Immature natural killer cell (primary cell): Measurements from ENCODE around the gene DST. TPM values are rescaled to one million over a fixed set of nuclear protein-coding genes. Genes with fewer than 3 reads are reported as not detected.

ENCODE experiments used
- DNase-seq, 3 donors: peaks; one replicate each; pipeline ENCODE4 v3.0.0; 2022; ENCODE audit warnings: mixed read lengths in 1 of 3
- H3K27ac Mint-ChIP-seq, 6 donors: one replicate each; pipeline ENCODE4 v1.8.0; 2020; ENCODE audit warnings: mixed read lengths in 6 of 6, mild to moderate bottlenecking in 5 of 6, inconsistent platforms in 4 of 6, moderate library complexity in 3 of 6
- H3K27me3 Mint-ChIP-seq, 3 donors: one replicate each; pipeline ENCODE4 v1.8.0; 2020 to 2021; ENCODE audit warnings: low read depth in 3 of 3, mild to moderate bottlenecking in 3 of 3, mixed read lengths in 3 of 3, moderate library complexity in 3 of 3, inconsistent platforms in 1 of 3
- H3K36me3 Mint-ChIP-seq, 3 donors: one replicate each; pipeline ENCODE4 v1.8.0; 2020; ENCODE audit warnings: mixed read lengths in 3 of 3, inconsistent platforms in 2 of 3, mild to moderate bottlenecking in 2 of 3
- H3K4me1 Mint-ChIP-seq, 2 donors: one replicate each; pipeline ENCODE4 v1.8.0; 2020; ENCODE audit warnings: inconsistent platforms in 2 of 2, mild to moderate bottlenecking in 2 of 2, mixed read lengths in 2 of 2, moderate library complexity in 1 of 2
- H3K4me3 Mint-ChIP-seq, 5 donors: one replicate each; pipeline ENCODE4 v1.8.0; 2020; ENCODE audit warnings: mild to moderate bottlenecking in 5 of 5, mixed read lengths in 5 of 5, inconsistent platforms in 3 of 5, moderate library complexity in 3 of 5
- H3K9me3 Mint-ChIP-seq, 6 donors: one replicate each; pipeline ENCODE4 v1.8.0; 2020; ENCODE audit warnings: mild to moderate bottlenecking in 6 of 6, mixed read lengths in 6 of 6, inconsistent platforms in 4 of 6, moderate library complexity in 3 of 6
- polyA plus RNA-seq, 3 donors: library from polyadenylated mRNA; unstranded; fragments of 300-500 nt; fragmentation: Illumina TruSeq; gene quantifications; one replicate each; pipeline ENCODE4 v1.2.3, GENCODE V29; 2021

The DST gene
- polyA plus RNA-seq, 3 donors from 2014 or later, result 0.13 to 4.6 (median 0.99) TPM

GRCh38 chr6:56463443-56463842 is 179.2 kb downstream of the DST start:
- H3K27ac Mint-ChIP-seq, result no peak overlapping the region
- H3K27me3 Mint-ChIP-seq, result peaks cover 0 to 3% (median 0%) of the 10 kb centered on the region in 3 donors
- H3K4me3 Mint-ChIP-seq, result no peak overlapping the region
- H3K36me3 Mint-ChIP-seq, result peaks cover 0 to 13% (median 3%) of the 10 kb centered on the region in 3 donors
- DNase-seq, result no peak
- H3K4me1 Mint-ChIP-seq, result peaks cover 4 to 6% of the 10 kb centered on the region in 2 donors
- H3K9me3 Mint-ChIP-seq, result no peaks in the 10 kb centered on the region

GRCh38 chr6:56459030-56459805 is 183.5 kb downstream of the DST start:
- Mint-ChIP-seq H3K27me3 (peaks cover 0 to 3% (median 0%) of the 10 kb centered on the region in 3 donors), H3K9me3 (peaks cover 0 to 2% (median 0%) of the 10 kb centered on the region in 6 donors), H3K27ac (no peak overlapping the region), H3K36me3 (peaks cover 0 to 10% (median 0%) of the 10 kb centered on the region in 3 donors), H3K4me3 (no peak overlapping the region), H3K4me1 (peaks cover 4 to 6% of the 10 kb centered on the region in 2 donors)
- DNase-seq, result no peak

GRCh38 chr6:56458324-56458884 is 184.3 kb downstream of the DST start:
- Mint-ChIP-seq H3K9me3 (peaks cover 0 to 2% (median 0%) of the 10 kb centered on the region in 6 donors), H3K4me1 (peaks cover 4 to 6% of the 10 kb centered on the region in 2 donors), H3K27me3 (peaks cover 0 to 3% (median 0%) of the 10 kb centered on the region in 3 donors), H3K4me3 (no peak overlapping the region), H3K27ac (no peak overlapping the region), H3K36me3 (peaks cover 0 to 6% (median 0%) of the 10 kb centered on the region in 3 donors)
- no peak for DNase-seq

- H3K36me3 Mint-ChIP-seq, result peaks cover 0 to 4% (median 0%) of the 10 kb centered on the region in 3 donors
- no peak overlapping the region for H3K27ac Mint-ChIP-seq
- H3K27me3 Mint-ChIP-seq, result peaks cover 0 to 3% (median 0%) of the 10 kb centered on the region in 3 donors
- no peak for DNase-seq
- peaks cover 4 to 6% of the 10 kb centered on the region in 2 donors for H3K4me1 Mint-ChIP-seq
- no peak overlapping the region for H3K4me3 Mint-ChIP-seq
- peaks cover 0 to 2% (median 0%) of the 10 kb centered on the region in 6 donors for H3K9me3 Mint-ChIP-seq
These were observed 185.9 kb downstream of the DST start for GRCh38 chr6:56456785-56457184.

- no peak overlapping the region for H3K4me3 Mint-ChIP-seq
- peaks cover 0 to 4% (median 0%) of the 10 kb centered on the region in 3 donors for H3K27me3 Mint-ChIP-seq
- H3K9me3 Mint-ChIP-seq, result peaks cover 0 to 2% (median 0%) of the 10 kb centered on the region in 6 donors
- H3K4me1 Mint-ChIP-seq, result no peaks in the 10 kb centered on the region
- H3K27ac Mint-ChIP-seq, result no peak overlapping the region
- no peaks in the 10 kb centered on the region for H3K36me3 Mint-ChIP-seq
- DNase-seq, result no peak
These were observed 191.6 kb downstream of the DST start for GRCh38 chr6:56450882-56451739.

- peaks cover 0 to 2% (median 0%) of the 10 kb centered on the region in 6 donors for H3K9me3 Mint-ChIP-seq
- no peak overlapping the region for H3K4me3 Mint-ChIP-seq
- peaks cover 0 to 4% (median 0%) of the 10 kb centered on the region in 3 donors for H3K27me3 Mint-ChIP-seq
- no peak overlapping the region for H3K27ac Mint-ChIP-seq
- H3K36me3 Mint-ChIP-seq, result no peaks in the 10 kb centered on the region
- H3K4me1 Mint-ChIP-seq, result no peaks in the 10 kb centered on the region
- no peak for DNase-seq
These were observed 192.3 kb downstream of the DST start for GRCh38 chr6:56450376-56450775.

GRCh38 chr6:56448046-56448445 is 194.6 kb downstream of the DST start:
- peaks cover 0 to 3% (median 0%) of the 10 kb centered on the region in 6 donors for H3K9me3 Mint-ChIP-seq
- DNase-seq, result no peak
- no peaks in the 10 kb centered on the region for H3K4me1 Mint-ChIP-seq
- H3K27ac Mint-ChIP-seq, result no peak overlapping the region
- H3K27me3 Mint-ChIP-seq, result peaks cover 0 to 10% (median 0%) of the 10 kb centered on the region in 3 donors
- no peak overlapping the region for H3K4me3 Mint-ChIP-seq
- H3K36me3 Mint-ChIP-seq, result no peaks in the 10 kb centered on the region

- DNase-seq, result no peak
- no peaks in the 10 kb centered on the region for H3K36me3 Mint-ChIP-seq
- no peak overlapping the region for H3K4me3 Mint-ChIP-seq
- H3K27me3 Mint-ChIP-seq, result peaks cover 0 to 8% (median 2%) of the 10 kb centered on the region in 3 donors
- H3K4me1 Mint-ChIP-seq, result no peaks in the 10 kb centered on the region
- peaks cover 0 to 3% (median 0%) of the 10 kb centered on the region in 6 donors for H3K9me3 Mint-ChIP-seq
- H3K27ac Mint-ChIP-seq, result no peak overlapping the region
These were observed 196.9 kb downstream of the DST start for GRCh38 chr6:56445818-56446217.

GRCh38 chr6:56444855-56445254 is 197.8 kb downstream of the DST start:
- H3K9me3 Mint-ChIP-seq, result peaks cover 0 to 3% (median 0%) of the 10 kb centered on the region in 6 donors
- H3K4me3 Mint-ChIP-seq, result no peak overlapping the region
- peaks cover 0 to 8% (median 2%) of the 10 kb centered on the region in 3 donors for H3K27me3 Mint-ChIP-seq
- no peak for DNase-seq
- H3K4me1 Mint-ChIP-seq, result no peaks in the 10 kb centered on the region
- no peaks in the 10 kb centered on the region for H3K36me3 Mint-ChIP-seq
- H3K27ac Mint-ChIP-seq, result no peak overlapping the region

GRCh38 chr6:56440551-56440981 is 202.1 kb downstream of the DST start:
- H3K27me3 Mint-ChIP-seq, result peaks cover 0 to 6% (median 4%) of the 10 kb centered on the region in 3 donors
- no peak overlapping the region for H3K27ac Mint-ChIP-seq
- H3K36me3 Mint-ChIP-seq, result no peaks in the 10 kb centered on the region
- DNase-seq, result no peak
- no peak overlapping the region for H3K4me3 Mint-ChIP-seq
- H3K9me3 Mint-ChIP-seq, result peaks cover 0 to 5% (median 3%) of the 10 kb centered on the region in 6 donors
- H3K4me1 Mint-ChIP-seq, result no peaks in the 10 kb centered on the region

- Mint-ChIP-seq H3K4me3 (no peak overlapping the region), H3K27ac (no peak overlapping the region), H3K27me3 (peaks cover 0 to 4% (median 0%) of the 10 kb centered on the region in 3 donors), H3K4me1 (no peaks in the 10 kb centered on the region), H3K36me3 (no peaks in the 10 kb centered on the region), H3K9me3 (peaks cover 0 to 6% (median 3%) of the 10 kb centered on the region in 6 donors)
- no peak for DNase-seq
These were observed 205.4 kb downstream of the DST start for GRCh38 chr6:56437171-56437900.

GRCh38 chr6:56435754-56436153 is 206.9 kb downstream of the DST start:
- no peaks in the 10 kb centered on the region for H3K36me3 Mint-ChIP-seq
- H3K4me1 Mint-ChIP-seq, result no peaks in the 10 kb centered on the region
- H3K4me3 Mint-ChIP-seq, result no peak overlapping the region
- peaks cover 0 to 6% (median 4%) of the 10 kb centered on the region in 6 donors for H3K9me3 Mint-ChIP-seq
- peaks cover 0 to 2% (median 0%) of the 10 kb centered on the region in 3 donors for H3K27me3 Mint-ChIP-seq
- H3K27ac Mint-ChIP-seq, result no peak overlapping the region
- no peak for DNase-seq

- Mint-ChIP-seq H3K4me1 (no peaks in the 10 kb centered on the region), H3K36me3 (no peaks in the 10 kb centered on the region), H3K9me3 (peaks cover 0 to 7% (median 4%) of the 10 kb centered on the region in 6 donors), H3K27me3 (peaks cover 0 to 2% (median 0%) of the 10 kb centered on the region in 3 donors), H3K4me3 (no peak overlapping the region), H3K27ac (no peak overlapping the region)
- DNase-seq, result no peak
These were observed 207.4 kb downstream of the DST start for GRCh38 chr6:56435326-56435725.
